NT2/D1 (cell line): ENCODE results near the gene PPFIBP1.

Source experiments
- YY1 ChIP-seq: IDR thresholded peaks from 2 replicates; pipeline ENCODE4 v1.6.1; 2011; ENCODE audit not compliant: insufficient read length, insufficient read depth
- ZNF274 ChIP-seq: IDR thresholded peaks from 2 replicates; pipeline ENCODE4 v1.6.1; 2011; ENCODE audit warnings: mild to moderate bottlenecking, low read depth, low read length

GRCh38 chr12:27552235-27552634, 28.2 kb downstream of the PPFIBP1 start:
- TF ChIP-seq ZNF274 (no peak), YY1 (no peak)
